GM18499 (cell line): ENCODE results near the gene ULBP3.
"Not testable (repeated sequence)": the region's sequence is repeated elsewhere in the genome, so short reads cannot be mapped to it uniquely, and the experiment has no call there.

Source experiments
- ATAC-seq: cut with Tn5 transposase; IDR thresholded peaks from one replicate; pipeline ENCODE4 v1.9.1; 2021; ENCODE audit warnings: moderate number of reproducible peaks; ENCODE audit not compliant: insufficient read depth, unreplicated experiment

ULBP3 gene

GRCh38 chr6:150044621-150045145 lies 24.2 kb downstream of the ULBP3 start:
- ATAC-seq, result no peak

DNA sequence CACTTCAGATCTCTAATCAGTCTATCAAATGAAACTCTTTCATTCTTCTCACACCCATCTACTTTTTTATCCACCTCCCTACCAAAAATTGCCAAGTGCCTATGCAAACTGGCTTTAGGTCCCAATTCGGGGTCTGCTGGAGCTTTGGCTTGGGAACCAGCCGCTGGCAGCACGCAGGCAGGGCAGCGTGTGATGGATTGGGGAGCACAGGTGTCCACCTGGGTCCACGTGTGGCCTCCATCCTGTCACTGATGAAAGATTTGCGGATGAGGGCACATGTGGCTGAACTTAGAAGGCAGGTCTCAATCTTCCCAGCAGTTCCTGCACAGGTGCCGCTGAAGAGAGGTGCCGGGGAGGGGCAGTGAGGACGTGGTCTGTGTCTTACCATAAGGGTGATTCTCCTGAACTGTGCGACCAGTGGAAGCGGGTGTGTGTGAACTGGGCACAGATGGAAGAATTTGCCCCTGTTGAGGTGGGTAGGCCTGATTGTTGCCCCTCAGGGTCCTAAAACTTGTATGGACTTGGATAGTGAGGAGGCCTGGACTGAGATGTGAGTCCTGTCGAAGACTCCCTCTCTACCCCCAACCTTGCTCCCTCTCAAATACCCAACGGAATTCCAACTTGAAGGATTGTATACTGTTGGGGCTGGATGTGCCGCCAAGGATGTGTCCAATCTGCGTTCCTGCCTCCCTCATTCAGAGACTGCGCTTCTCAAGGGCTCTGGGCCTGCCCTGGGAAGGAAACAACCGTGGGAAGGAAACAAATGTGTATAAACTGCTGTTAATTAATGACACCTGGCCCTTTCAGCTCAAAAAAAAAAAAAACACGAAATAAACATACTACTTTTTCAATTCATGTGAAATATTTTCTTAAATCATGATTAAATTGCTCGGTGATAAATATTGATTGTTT lies 25.2 kb downstream of the ULBP3 start:
- ATAC-seq, result no peak

DNA sequence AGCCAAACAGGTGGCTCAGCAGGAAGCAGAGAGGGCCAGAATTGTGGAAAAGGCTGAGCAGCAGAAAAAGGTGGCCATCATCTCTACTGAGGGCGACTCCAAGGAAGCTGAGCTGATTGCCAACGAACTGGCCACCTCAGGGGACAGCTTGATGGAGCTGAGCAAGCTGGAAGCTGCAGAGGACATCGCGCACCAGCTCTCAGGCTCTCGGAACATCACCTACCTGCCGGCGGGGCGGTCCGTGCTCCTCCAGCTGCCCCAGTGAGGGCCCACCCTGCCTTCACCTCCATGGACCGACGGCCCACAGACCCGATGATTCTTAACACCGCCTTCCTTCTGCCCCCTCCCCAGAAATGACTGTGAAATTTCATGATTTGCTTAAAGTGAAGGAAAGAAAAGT lies 25.8 kb downstream of the ULBP3 start:
- ATAC-seq, result no peak

GRCh38 chr6:150038202-150039062 lies 30.5 kb downstream of the ULBP3 start:
- no peak for ATAC-seq

GRCh38 chr6:150037526-150038201 lies 31.3 kb downstream of the ULBP3 start:
- ATAC-seq, result no peak

DNA sequence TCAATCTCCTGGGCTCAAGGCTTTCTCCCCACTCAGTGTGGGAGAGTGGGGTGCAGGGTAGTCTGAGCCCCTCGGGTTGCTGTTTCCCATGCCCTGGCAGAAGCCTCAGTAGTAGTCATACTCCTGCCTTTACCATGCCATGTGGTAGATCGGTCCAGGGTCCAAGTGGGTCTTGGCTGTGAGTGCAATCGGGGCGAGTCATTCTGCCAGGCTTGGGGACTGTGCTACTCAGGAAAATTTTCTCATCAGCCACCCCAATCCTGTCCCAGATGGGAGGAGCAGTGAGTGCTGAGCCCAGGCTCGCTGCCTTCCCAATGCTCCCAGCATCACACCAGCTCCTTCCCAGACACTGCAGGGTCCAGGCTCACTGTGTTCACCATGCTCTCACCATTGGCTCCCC lies 32.8 kb downstream of the ULBP3 start:
- no peak for ATAC-seq

GRCh38 chr6:150033207-150033771 lies 35.6 kb downstream of the ULBP3 start:
- no peak for ATAC-seq

GRCh38 chr6:150032598-150032997 lies 36.3 kb downstream of the ULBP3 start:
- ATAC-seq, result no peak

GRCh38 chr6:150030611-150031010 lies 38.3 kb downstream of the ULBP3 start:
- no peak for ATAC-seq

GRCh38 chr6:150029749-150030148 lies 39.2 kb downstream of the ULBP3 start:
- ATAC-seq, result no peak

DNA sequence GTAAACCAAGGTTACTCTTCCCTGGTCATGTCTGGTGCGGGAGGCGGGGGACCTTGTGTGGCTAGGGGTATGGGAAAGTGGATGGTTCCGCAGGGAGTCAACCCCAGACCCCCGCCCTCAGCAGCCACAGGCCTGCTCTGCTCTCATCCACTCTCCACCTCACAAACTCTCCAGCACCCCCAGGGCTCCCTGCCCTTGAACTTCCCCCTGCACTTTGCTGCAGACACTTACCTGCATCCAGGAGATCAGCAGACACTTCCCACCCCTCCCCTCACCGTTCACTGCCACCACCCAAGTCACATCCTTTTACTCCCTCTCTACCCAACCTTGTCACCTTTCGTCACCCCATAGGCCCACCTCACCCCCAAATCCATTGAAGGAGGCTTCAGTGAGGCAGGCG lies 39.6 kb downstream of the ULBP3 start:
- no peak for ATAC-seq

DNA sequence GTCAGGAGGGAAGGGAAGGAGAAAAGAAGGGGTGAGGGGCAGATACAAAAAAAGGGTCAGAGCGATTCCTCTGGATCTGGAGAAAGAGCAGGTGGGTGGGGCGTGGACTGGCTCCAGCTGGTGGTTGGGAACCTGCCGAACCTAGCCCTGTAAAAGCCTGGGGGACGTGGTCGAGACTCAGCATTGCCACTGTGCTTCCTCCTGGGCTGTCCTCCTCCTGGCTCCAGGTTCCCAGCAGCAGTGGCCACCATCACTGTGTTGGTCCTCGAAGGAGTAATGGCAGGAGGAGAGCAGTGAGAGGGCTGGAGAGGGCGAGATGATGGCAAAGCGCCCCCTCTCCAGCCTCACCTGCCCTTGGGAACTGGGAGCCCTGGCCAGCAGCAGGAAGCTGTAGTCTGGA lies 40.1 kb downstream of the ULBP3 start:
- ATAC-seq, result no peak

DNA sequence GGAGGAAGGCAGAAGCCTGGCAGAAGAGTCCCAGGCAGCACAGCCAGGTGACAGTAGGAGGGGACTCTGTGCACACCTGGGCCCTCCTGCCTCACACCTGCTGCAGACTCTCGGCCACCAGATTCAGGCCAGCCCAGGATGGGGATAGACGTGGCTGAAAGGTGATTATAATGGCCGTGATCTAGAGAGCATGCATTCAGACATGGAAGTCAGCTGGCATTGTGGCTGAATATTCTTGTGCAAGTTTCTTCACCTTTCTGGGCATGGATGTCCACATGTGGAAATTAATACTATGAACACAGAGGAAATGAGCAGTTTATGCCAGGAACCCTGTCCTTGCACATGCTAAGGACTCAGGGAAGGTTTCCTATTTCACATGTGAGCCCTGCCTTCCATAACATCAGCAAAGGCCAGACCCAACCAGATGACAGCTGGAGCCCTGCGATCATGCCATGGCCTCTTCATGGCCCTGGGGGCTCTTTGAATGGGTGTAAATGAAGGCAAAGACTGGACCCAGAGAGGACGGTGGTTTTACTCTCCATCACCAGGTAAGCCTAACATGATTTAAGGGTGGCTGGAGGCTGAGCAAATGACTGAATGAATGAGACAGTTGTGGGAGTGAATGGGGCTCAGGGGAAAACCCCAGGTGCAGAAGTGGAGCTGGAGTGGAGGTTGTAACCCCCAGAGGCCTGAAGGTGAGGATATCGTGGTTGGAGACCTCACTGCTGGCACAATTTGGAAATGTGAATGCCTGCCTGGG lies 40.9 kb downstream of the ULBP3 start:
- no peak for ATAC-seq

DNA sequence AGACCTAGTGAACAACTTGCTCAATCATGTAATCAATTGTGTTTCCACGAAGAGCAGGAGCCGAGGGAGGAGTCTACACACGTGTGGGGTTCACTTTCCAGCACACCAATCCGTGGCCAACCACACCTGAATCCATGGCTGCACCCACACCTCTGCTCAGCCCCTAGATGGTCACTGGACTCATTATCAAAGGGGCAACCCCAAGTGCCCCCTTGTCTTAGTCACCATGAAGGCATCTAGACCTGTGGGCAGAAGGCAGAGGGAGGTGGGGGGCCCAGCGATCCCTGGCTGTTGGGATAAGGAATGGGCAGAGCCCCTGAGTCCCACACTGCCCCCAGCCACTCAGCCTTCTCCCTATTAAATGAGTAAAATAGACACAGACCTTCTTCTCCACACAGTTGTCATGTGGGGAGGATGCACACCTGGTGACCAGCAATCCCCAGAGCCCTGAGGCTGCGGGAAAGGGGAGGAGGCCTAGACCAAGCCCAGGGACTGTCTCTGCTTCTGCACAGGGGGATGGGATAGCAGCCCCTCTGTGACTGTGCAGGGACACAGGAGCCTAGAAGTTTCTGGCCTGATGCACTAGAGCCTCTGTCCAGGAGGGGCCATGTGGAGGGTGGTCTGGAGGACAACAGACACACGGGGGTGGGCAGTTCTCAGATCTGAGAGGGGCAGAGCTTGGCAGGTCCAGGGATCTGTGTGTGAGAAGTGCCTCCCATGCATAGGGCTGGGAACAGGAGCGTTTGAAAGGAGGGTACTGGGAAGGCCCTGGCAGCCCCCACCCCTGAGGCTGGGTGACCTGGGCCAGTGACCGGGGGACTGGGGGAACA lies 41.7 kb downstream of the ULBP3 start:
- ATAC-seq, result no peak

DNA sequence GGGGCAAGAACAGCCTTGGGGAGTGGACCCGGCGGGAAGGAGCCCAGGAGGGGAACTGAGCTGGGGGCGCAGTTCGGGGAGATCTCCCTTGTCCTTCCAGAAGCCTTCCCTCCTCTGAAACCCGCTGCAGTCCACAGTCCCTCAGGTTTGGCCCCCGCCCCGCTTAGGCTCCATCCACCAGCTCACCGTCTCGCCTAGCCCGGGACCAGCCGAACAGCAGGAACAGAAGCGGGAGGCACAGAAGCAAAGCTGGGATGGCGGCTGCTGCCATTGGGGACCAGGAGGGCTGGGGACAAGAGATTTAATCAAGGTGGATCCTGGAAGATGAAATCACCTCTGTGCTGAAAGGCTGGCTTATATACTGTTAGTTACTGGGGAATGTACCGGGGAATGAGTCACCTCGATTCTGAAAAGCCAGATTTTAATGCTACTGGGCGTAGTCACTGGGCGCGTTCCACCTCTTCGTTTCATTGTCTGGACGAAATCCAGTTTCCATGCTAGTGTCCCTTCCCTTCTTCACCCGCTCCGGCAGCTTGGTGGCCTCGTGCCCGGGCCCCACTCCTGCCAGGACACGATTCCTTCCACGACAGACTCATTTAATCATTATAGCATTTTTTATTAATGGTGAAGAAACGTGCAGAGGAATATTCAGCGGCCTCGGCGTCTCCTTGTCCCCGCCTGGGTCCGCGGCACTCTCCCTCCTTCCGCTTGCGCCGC lies 43.6 kb downstream of the ULBP3 start, which contains the start of gene RAET1L:
TSS of gene RAET1L (minus strand) at position 332 of the 717 bp plus-strand sequence. CDS start at position 271, 61 bp downstream.
- ATAC-seq, result no peak

- no peak for ATAC-seq
These were observed 44.2 kb downstream of the ULBP3 start for GRCh38 chr6:150024646-150025155.

DNA sequence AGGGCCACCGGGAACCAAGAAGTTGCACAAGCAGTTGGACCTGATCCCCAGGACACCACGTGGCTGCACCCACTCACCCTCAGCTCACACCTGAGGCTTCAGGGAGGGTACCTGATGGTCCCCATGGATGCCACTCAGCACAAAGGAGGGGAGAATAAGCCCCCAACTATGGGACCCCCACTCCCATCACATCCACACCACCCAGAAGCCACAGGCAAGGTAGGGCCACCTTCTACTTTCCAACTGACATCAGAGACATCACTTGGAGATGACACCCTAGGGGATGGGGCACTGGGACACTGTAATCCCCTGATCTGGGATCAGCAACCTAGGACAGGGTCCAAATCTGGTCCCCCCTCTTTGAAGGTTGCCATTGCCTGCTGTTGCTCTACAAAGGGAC lies 44.9 kb downstream of the ULBP3 start:
- ATAC-seq, result not testable (repeated sequence)

GRCh38 chr6:150021870-150022269 lies 47.1 kb downstream of the ULBP3 start:
- ATAC-seq, result not testable (repeated sequence)
